ENCODE measurements around the gene CMSS1. TPM values are rescaled to one million over a fixed set of nuclear protein-coding genes. Genes with fewer than 3 reads are reported as not detected.

The CMSS1 gene
- total RNA-seq, 4 donors from 2014 or later = 1.3 to 9.9 (median 2.3) TPM

DNA sequence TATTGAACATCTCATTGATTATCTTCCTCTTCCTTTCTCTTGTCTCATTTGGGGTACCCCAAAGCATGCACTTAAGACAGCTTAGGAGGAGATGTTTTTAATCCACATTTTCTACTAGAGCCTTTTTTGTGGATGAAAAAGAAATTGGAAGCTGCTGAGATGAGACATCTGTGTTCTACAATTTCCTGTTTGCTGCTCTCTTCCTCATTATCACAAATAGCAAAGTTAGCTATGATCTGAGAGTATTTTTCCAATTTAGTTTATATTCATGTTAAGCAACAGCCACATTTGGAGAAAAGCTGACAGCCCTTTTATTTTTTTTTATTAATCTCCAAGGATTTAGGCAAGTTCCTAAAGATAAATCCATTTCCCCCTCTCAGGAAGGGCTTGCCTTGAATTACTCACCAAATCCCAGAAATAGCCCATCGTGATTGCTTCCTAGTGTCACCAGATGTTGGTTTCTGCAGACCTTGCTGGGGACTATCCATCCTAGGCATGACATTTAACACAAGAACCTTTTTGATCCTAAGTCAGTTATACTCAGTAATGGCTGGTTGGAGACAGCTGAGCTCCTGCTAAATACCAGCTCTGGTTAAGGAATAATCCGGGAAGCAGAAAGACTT is 367.4 kb downstream of the CMSS1 start:
- no peak for DNase-seq
- H3K36me3 ChIP-seq = no peaks in the 10 kb centered on the region
- H3K9me3 ChIP-seq = peaks cover 0 to 4% (median under 1%) of the 10 kb centered on the region in 4 donors
- H3K27me3 ChIP-seq = no peaks in the 10 kb centered on the region
- no peak overlapping the region for H3K4me3 ChIP-seq
- H3K4me1 ChIP-seq = no peaks in the 10 kb centered on the region
- peak overlapping the region in 1 of 4 donors; percentile 16 for H3K27ac ChIP-seq
- TF ChIP-seq, protein P1, sequence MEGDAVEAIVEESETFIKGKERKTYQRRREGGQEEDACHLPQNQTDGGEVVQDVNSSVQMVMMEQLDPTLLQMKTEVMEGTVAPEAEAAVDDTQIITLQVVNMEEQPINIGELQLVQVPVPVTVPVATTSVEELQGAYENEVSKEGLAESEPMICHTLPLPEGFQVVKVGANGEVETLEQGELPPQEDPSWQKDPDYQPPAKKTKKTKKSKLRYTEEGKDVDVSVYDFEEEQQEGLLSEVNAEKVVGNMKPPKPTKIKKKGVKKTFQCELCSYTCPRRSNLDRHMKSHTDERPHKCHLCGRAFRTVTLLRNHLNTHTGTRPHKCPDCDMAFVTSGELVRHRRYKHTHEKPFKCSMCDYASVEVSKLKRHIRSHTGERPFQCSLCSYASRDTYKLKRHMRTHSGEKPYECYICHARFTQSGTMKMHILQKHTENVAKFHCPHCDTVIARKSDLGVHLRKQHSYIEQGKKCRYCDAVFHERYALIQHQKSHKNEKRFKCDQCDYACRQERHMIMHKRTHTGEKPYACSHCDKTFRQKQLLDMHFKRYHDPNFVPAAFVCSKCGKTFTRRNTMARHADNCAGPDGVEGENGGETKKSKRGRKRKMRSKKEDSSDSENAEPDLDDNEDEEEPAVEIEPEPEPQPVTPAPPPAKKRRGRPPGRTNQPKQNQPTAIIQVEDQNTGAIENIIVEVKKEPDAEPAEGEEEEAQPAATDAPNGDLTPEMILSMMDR (IDR thresholded peaks at IDR 0.05) = no peak
- no peak for TF ChIP-seq POLR2A (IDR thresholded peaks at IDR 0.05)

GRCh38 chr3:100185847-100186246 is 368.2 kb downstream of the CMSS1 start:
- no peak overlapping the region for H3K4me3 ChIP-seq
- no peak for DNase-seq
- no peak for TF ChIP-seq POLR2A (IDR thresholded peaks at IDR 0.05)
- TF ChIP-seq, protein P1 (IDR thresholded peaks at IDR 0.05) = no peak
- no peaks in the 10 kb centered on the region for H3K27me3 ChIP-seq
- H3K4me1 ChIP-seq = no peaks in the 10 kb centered on the region
- no peaks in the 10 kb centered on the region for H3K36me3 ChIP-seq
- H3K9me3 ChIP-seq = no peaks in the 10 kb centered on the region
- H3K27ac ChIP-seq = peak overlapping the region in 1 of 4 donors; percentile 16

GRCh38 chr3:100189444-100189964 is 371.8 kb downstream of the CMSS1 start:
- TF ChIP-seq, protein P1 (IDR thresholded peaks at IDR 0.05) = no peak
- TF ChIP-seq POLR2A (IDR thresholded peaks at IDR 0.05) = no peak
- H3K27me3 ChIP-seq = no peaks in the 10 kb centered on the region

GRCh38 chr3:100195375-100195774 is 377.7 kb downstream of the CMSS1 start:
- no peak overlapping the region for H3K4me3 ChIP-seq
- H3K27me3 ChIP-seq = no peaks in the 10 kb centered on the region
- H3K4me1 ChIP-seq = no peaks in the 10 kb centered on the region
- no peak overlapping the region for H3K27ac ChIP-seq
- no peaks in the 10 kb centered on the region for H3K36me3 ChIP-seq
- no peak for DNase-seq
- H3K9me3 ChIP-seq = no peaks in the 10 kb centered on the region
- no peak for TF ChIP-seq POLR2A (IDR thresholded peaks at IDR 0.05)

More at GRCh38 chr3:100189444-100189964, 371.8 kb downstream of the CMSS1 start:
- no peak overlapping the region for H3K27ac ChIP-seq
- H3K36me3 ChIP-seq = no peaks in the 10 kb centered on the region
- H3K9me3 ChIP-seq = no peaks in the 10 kb centered on the region
- no peaks in the 10 kb centered on the region for H3K4me1 ChIP-seq
- H3K4me3 ChIP-seq = no peak overlapping the region
- DNase-seq = no peak

GRCh38 chr3:100197876-100198275 is 380.2 kb downstream of the CMSS1 start:
- DNase-seq = no peak
- H3K4me1 ChIP-seq = no peaks in the 10 kb centered on the region
- H3K4me3 ChIP-seq = no peak overlapping the region
- no peaks in the 10 kb centered on the region for H3K27me3 ChIP-seq
- H3K36me3 ChIP-seq = no peaks in the 10 kb centered on the region
- no peaks in the 10 kb centered on the region for H3K9me3 ChIP-seq
- TF ChIP-seq, protein P1 (IDR thresholded peaks at IDR 0.05) = no peak
- no peak for TF ChIP-seq POLR2A (IDR thresholded peaks at IDR 0.05)
- H3K27ac ChIP-seq = no peak overlapping the region

DNA sequence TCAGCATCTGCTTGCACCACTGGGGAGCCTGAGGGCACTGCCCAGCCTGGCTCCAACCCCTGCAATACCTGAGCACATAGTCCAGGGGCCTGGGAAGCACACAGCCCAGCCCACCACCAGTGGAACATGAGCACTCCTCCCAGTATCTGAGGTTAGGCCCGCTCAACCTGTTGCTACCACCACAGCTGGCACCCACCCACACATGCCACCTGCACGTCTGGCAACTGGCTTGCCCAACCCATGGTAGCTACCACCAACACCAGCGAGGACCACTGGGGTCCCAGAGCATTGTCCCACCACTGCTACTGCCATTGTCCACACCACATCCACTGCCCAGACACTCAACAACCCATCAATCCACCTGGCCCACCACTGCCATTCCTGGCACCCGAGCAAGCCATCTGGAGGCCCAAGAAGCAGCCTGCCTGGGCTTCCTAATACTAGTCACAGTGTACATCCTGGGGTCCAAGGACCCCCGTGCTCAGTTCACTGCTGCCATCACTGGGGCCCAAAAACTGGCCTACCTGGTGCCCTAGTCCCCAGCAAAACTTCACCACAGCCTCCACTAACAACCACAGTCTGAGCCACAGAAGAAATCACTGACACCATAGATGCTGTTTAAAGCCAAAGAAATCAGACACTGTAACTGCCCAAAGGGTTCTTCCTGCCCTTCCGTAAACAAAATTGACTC is 381.1 kb downstream of the CMSS1 start:
- DNase-seq = no peak
- Histone ChIP-seq H3K4me1 (no peaks in the 10 kb centered on the region), H3K27ac (no peak overlapping the region)

More for the DNA sequence above, 381.1 kb downstream of the CMSS1 start:
- Histone ChIP-seq H3K36me3 (no peaks in the 10 kb centered on the region), H3K4me3 (no peak overlapping the region), H3K27me3 (no peaks in the 10 kb centered on the region), H3K9me3 (no peaks in the 10 kb centered on the region)
- TF ChIP-seq, protein P1 (IDR thresholded peaks at IDR 0.05) = no peak

Measured in Peyer's patch (tissue), 4 donors.